ENCODE results near the gene TRANK1.

DNA sequence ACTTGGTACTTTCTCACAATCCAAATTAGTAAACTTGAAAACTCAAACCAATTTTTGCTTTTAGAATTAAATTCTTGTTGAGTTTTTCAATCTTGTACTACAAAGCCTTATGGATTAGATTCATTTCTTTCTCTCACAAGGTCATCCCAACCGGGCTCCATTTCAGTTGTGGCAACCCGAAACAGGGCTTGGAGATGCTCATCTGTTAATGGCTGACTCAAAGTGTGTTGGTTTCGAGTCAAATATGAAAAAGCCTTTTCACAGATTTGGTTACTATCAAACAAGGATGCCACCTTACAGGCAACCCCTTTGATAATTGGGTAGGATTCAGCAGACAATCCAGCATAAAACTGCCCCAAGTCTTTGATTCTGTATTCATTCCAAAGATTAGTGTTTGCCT is 46.3 kb upstream of the TRANK1 start:
- TF ChIP-seq CTCF (IDR thresholded peaks at IDR 0.05) (no peak), POLR2A (IDR thresholded peaks at IDR 0.05) (no peak)
